ENCODE measurements around the gene TNFRSF4. TPM values are rescaled to one million over a fixed set of nuclear protein-coding genes. Genes with fewer than 3 reads are reported as not detected.
"Not testable (repeated sequence)": the region's sequence is repeated elsewhere in the genome, so short reads cannot be mapped to it uniquely, and the experiment has no call there.

TNFRSF4 gene
- total and polyA plus RNA-seq, 2 of the 13 experiments (the other 11 are each of a cell fraction or from before 2014, with no cell fraction given) = not detected

- POLR2A ChIA-PET; H3K4me3 ChIP-seq (replicated peaks in 1 of 3; ENCODE audit: insufficient read depth in 1 of 3, low read depth in 2 of 3, low read length in 3 of 3); BruUV-seq (replicated peaks); DNase-seq (ENCODE audit: low spot score); H3K27ac ChIP-seq (ENCODE audit: extremely low read length, insufficient read depth, low read length); H3K9ac ChIP-seq (ENCODE audit: insufficient read depth, low read depth, low read length); H3K9me3 ChIP-seq (ENCODE audit: low read length); CTCF ChIA-PET (ENCODE audit: low intra/inter-chr PET ratio, low total read pairs); H3K79me2 ChIP-seq (ENCODE audit: insufficient read depth, low read length); FAIRE-seq; H2AFZ ChIP-seq (ENCODE audit: low read length); H3K27me3 ChIP-seq (ENCODE audit: control insufficient read depth in 1 of 2, insufficient read depth in 2 of 2, low read length in 2 of 2); H3K4me1 ChIP-seq (ENCODE audit: insufficient read depth, low read length); H3K36me3 ChIP-seq (replicated peaks in 1 of 2; ENCODE audit: control insufficient read depth in 1 of 2, insufficient read depth in 2 of 2, low read length in 2 of 2); H4K20me1 ChIP-seq (ENCODE audit: insufficient read depth, low read length); intact Hi-C loops (cut with micrococcal nuclease; ENCODE audit: unreplicated experiment); in situ Hi-C loops (cut with HindIII; ENCODE audit: extremely low pct_ligation_motif_present, low pct_unique_long_range_greater_than_20kb); H3K4me2 ChIP-seq (ENCODE audit: low read depth, low read length); ATAC-seq: not testable (repeated sequence)
- 67% methylated on average over 3 of the region's 21 CpGs for WGBS (ENCODE audit: low lambda C conversion rate)
- TF ChIP-seq, protein P1, sequence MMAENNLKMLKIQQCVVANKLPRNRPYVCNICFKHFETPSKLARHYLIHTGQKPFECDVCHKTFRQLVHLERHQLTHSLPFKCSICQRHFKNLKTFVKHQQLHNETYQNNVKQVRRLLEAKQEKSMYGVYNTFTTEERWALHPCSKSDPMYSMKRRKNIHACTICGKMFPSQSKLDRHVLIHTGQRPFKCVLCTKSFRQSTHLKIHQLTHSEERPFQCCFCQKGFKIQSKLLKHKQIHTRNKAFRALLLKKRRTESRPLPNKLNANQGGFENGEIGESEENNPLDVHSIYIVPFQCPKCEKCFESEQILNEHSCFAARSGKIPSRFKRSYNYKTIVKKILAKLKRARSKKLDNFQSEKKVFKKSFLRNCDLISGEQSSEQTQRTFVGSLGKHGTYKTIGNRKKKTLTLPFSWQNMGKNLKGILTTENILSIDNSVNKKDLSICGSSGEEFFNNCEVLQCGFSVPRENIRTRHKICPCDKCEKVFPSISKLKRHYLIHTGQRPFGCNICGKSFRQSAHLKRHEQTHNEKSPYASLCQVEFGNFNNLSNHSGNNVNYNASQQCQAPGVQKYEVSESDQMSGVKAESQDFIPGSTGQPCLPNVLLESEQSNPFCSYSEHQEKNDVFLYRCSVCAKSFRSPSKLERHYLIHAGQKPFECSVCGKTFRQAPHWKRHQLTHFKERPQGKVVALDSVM (CRISPR knock-in tag; IDR thresholded peaks at IDR 0.05) = peak; percentile 89
These were observed 34.3 kb upstream of the TNFRSF4 start for GRCh38 chr1:1248009-1248913.

DNA sequence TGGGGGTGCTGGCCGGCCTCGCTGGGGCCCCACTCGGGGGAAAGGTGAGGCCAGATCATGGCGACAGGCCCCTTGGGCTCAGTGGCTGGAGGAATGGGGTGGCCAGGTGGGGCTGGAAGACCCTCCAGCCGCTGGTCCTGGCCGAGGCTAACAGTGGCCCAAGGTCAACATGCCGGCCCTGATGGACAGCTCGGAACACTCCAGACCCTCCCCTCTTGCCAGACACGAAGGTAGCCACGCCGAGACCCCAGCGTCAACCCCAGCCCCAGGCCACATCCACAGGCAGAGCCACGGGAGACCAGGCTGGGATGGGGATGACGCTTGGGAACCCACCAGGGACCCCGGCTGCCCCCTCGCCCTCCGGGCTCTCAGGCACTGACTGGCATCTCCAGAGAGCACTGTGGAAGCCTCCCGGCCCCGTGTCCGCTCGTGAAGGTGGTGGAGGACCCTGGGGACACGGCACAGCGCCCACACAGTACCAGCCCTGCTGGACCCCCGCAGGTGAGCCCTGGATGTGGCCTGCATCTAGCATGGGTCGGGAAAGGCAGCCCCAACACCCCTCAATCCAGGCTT is 33.5 kb upstream of the TNFRSF4 start:
- ATAC-seq (peak; percentile 15), FAIRE-seq (no peak), DNase-seq (ENCODE audit: low spot score) (no peak)
- no peaks in the 10 kb centered on the region for H3K9me3 ChIP-seq (ENCODE audit: low read length)
- intact Hi-C loops (cut with micrococcal nuclease; ENCODE audit: unreplicated experiment) (no loop called here), in situ Hi-C loops (cut with HindIII; ENCODE audit: extremely low pct_ligation_motif_present, low pct_unique_long_range_greater_than_20kb) (no loop called here)
- no TSS peak for BruUV-seq (replicated peaks)
- 40% methylated on average over 1 of the region's 25 CpGs for WGBS (ENCODE audit: low lambda C conversion rate)
- no peaks in the 10 kb centered on the region for H3K36me3 ChIP-seq (replicated peaks in 1 of 2; ENCODE audit: control insufficient read depth in 1 of 2, insufficient read depth in 2 of 2, low read length in 2 of 2)
- CTCF ChIA-PET (ENCODE audit: low intra/inter-chr PET ratio, low total read pairs) = no interaction called here
- H3K4me3 ChIP-seq (replicated peaks in 1 of 3; ENCODE audit: insufficient read depth in 1 of 3, low read depth in 2 of 3, low read length in 3 of 3) = no peak overlapping the region
- H3K9ac ChIP-seq (ENCODE audit: insufficient read depth, low read depth, low read length) = no peak overlapping the region
- no peak overlapping the region for H2AFZ ChIP-seq (ENCODE audit: low read length)
- no peak overlapping the region for H3K4me2 ChIP-seq (ENCODE audit: low read depth, low read length)
- H3K27me3 ChIP-seq (ENCODE audit: control insufficient read depth in 1 of 2, insufficient read depth in 2 of 2, low read length in 2 of 2) = no peaks in the 10 kb centered on the region
- H3K4me1 ChIP-seq (ENCODE audit: insufficient read depth, low read length) = peaks cover 8% of the 10 kb centered on the region
- no peaks in the 10 kb centered on the region for H4K20me1 ChIP-seq (ENCODE audit: insufficient read depth, low read length)
- H3K79me2 ChIP-seq (ENCODE audit: insufficient read depth, low read length) = no peaks in the 10 kb centered on the region
- H3K27ac ChIP-seq (ENCODE audit: extremely low read length, insufficient read depth, low read length) = no peak overlapping the region
- POLR2A ChIA-PET = no interaction called here
- TF ChIP-seq SATB2 (CRISPR knock-in tag; IDR thresholded peaks at IDR 0.05) (no peak), ZFX (CRISPR knock-in tag; IDR thresholded peaks at IDR 0.05; ENCODE audit: low read depth) (0 out of 2 replicates have a peak, but pooled peaks have one; percentile 22), ZNF549 (CRISPR knock-in tag; IDR thresholded peaks at IDR 0.05) (no peak), RFX5 (IDR thresholded peaks at IDR 0.05; ENCODE audit: low read depth, low read length) (no peak), ZNF589 (CRISPR knock-in tag; conservative IDR thresholded peaks at IDR 0.05) (no peak), SRSF9 (IDR thresholded peaks at IDR 0.05; ENCODE audit: borderline replicate concordance, insufficient read depth, low read depth, low read length, poor library complexity, severe bottlenecking) (no peak), ZNF558 (CRISPR knock-in tag; IDR thresholded peaks at IDR 0.05; ENCODE audit: borderline replicate concordance) (no peak), ESRRA (CRISPR knock-in tag; IDR thresholded peaks at IDR 0.05; ENCODE audit: low read depth) (no peak), ZNF777 (CRISPR knock-in tag; IDR thresholded peaks at IDR 0.05) (no peak), TEAD2 (CRISPR knock-in tag; IDR thresholded peaks at IDR 0.05) (no peak), GMEB2 (CRISPR knock-in tag; IDR thresholded peaks at IDR 0.05; ENCODE audit: low read depth) (no peak), HNRNPL (IDR thresholded peaks at IDR 0.05; ENCODE audit: low read depth, low read length) (no peak), SPEN (CRISPR knock-in tag; IDR thresholded peaks at IDR 0.05; ENCODE audit: low read depth) (no peak)
